ENCODE measurements around the gene GABBR2. TPM values are rescaled to one million over a fixed set of nuclear protein-coding genes. Genes with fewer than 3 reads are reported as not detected.
A peak's percentile ranks its signal among the peaks of the same experiment; 100 is the strongest.

GABBR2 gene
- total RNA-seq, 1 experiment from 2014 or later: 0.76 TPM

GRCh38 chr9:98540476-98540875 is 168.3 kb downstream of the GABBR2 start:
- no peak overlapping the region for H3K27ac ChIP-seq
- H3K4me2 ChIP-seq: no peak overlapping the region
- POLR2A ChIA-PET (ENCODE audit: unreplicated experiment): no interaction called here

GRCh38 chr9:98539954-98540353 is 168.8 kb downstream of the GABBR2 start:
- CTCF ChIA-PET: interaction anchor here (0.8 kb wide), 1 partner anchor 162 kb away, joined by 3 read pairs; no protein-coding TSS in a partner anchor
- intact Hi-C loops (cut with micrococcal nuclease; ENCODE audit: unreplicated experiment): loop anchor here (5.0 kb wide), 1 partner anchor 167 kb away; the partner anchor contains the start of gene GABBR2

More at GRCh38 chr9:98540476-98540875, 168.3 kb downstream of the GABBR2 start:
- DNase-seq: no peak
- no peaks in the 10 kb centered on the region for H3K9me2 ChIP-seq (ENCODE audit: insufficient read depth)
- TF ChIP-seq CTCF (conservative IDR thresholded peaks at IDR 0.05): no peak
- no peak for TF ChIP-seq EZH2 (IDR thresholded peaks at IDR 0.05; ENCODE audit: low read depth)
- CTCF ChIA-PET: interaction anchor here (0.8 kb wide), 1 partner anchor 161 kb away, joined by 3 read pairs; no protein-coding TSS in a partner anchor
- no peaks in the 10 kb centered on the region for H3K4me1 ChIP-seq (replicated peaks; ENCODE audit: insufficient read depth)
- H3K27me3 ChIP-seq (ENCODE audit: insufficient read depth, low read depth): no peaks in the 10 kb centered on the region
- no peaks in the 10 kb centered on the region for H3K9me3 ChIP-seq (ENCODE audit: insufficient read depth, low read depth)
- no TSS peak for BruUV-seq (replicated peaks)
- no peaks in the 10 kb centered on the region for H3K79me2 ChIP-seq (ENCODE audit: low read depth)
- H4K20me1 ChIP-seq (ENCODE audit: insufficient read depth): no peaks in the 10 kb centered on the region
- H3F3A ChIP-seq (ENCODE audit: insufficient read depth, low read depth): no peaks in the 10 kb centered on the region
- H3K36me3 ChIP-seq (ENCODE audit: low read depth): no peaks in the 10 kb centered on the region
- intact Hi-C loops (cut with micrococcal nuclease; ENCODE audit: unreplicated experiment): no loop called here
- H3K4me3 ChIP-seq: no peak overlapping the region
- no peak overlapping the region for H2AFZ ChIP-seq

GRCh38 chr9:98538626-98539031 is 170.1 kb downstream of the GABBR2 start:
- no peaks in the 10 kb centered on the region for H4K20me1 ChIP-seq (ENCODE audit: insufficient read depth)
- no peak overlapping the region for H2AFZ ChIP-seq
- H3K27ac ChIP-seq: no peak overlapping the region
- H3K9me3 ChIP-seq (ENCODE audit: insufficient read depth, low read depth): no peaks in the 10 kb centered on the region
- no peaks in the 10 kb centered on the region for H3K79me2 ChIP-seq (ENCODE audit: low read depth)
- POLR2A ChIA-PET (ENCODE audit: unreplicated experiment): no interaction called here
- H3K4me1 ChIP-seq (replicated peaks; ENCODE audit: insufficient read depth): no peaks in the 10 kb centered on the region
- no TSS peak for BruUV-seq (replicated peaks)
- TF ChIP-seq EZH2 (IDR thresholded peaks at IDR 0.05; ENCODE audit: low read depth) (no peak), CTCF (conservative IDR thresholded peaks at IDR 0.05) (no peak)
- DNase-seq: peak; percentile 63 to 65
- no peak overlapping the region for H3K4me2 ChIP-seq
- H3F3A ChIP-seq (ENCODE audit: insufficient read depth, low read depth): no peaks in the 10 kb centered on the region
- CTCF ChIA-PET: no interaction called here
- intact Hi-C loops (cut with micrococcal nuclease; ENCODE audit: unreplicated experiment): loop anchor here (5.0 kb wide), 1 partner anchor 169 kb away; the partner anchor contains the start of gene GABBR2
- no peaks in the 10 kb centered on the region for H3K36me3 ChIP-seq (ENCODE audit: low read depth)
- no peak overlapping the region for H3K4me3 ChIP-seq
- no peaks in the 10 kb centered on the region for H3K9me2 ChIP-seq (ENCODE audit: insufficient read depth)
- no peaks in the 10 kb centered on the region for H3K27me3 ChIP-seq (ENCODE audit: insufficient read depth, low read depth)

More at GRCh38 chr9:98539954-98540353, 168.8 kb downstream of the GABBR2 start:
- no peaks in the 10 kb centered on the region for H3K79me2 ChIP-seq (ENCODE audit: low read depth)
- no peaks in the 10 kb centered on the region for H3K9me2 ChIP-seq (ENCODE audit: insufficient read depth)
- no peaks in the 10 kb centered on the region for H3K27me3 ChIP-seq (ENCODE audit: insufficient read depth, low read depth)
- no peaks in the 10 kb centered on the region for H3K36me3 ChIP-seq (ENCODE audit: low read depth)
- H3K9me3 ChIP-seq (ENCODE audit: insufficient read depth, low read depth): no peaks in the 10 kb centered on the region
- no peak overlapping the region for H3K4me2 ChIP-seq
- no peak overlapping the region for H2AFZ ChIP-seq
- H3K4me1 ChIP-seq (replicated peaks; ENCODE audit: insufficient read depth): no peaks in the 10 kb centered on the region
- no peak overlapping the region for H3K4me3 ChIP-seq
- no TSS peak for BruUV-seq (replicated peaks)
- no peaks in the 10 kb centered on the region for H3F3A ChIP-seq (ENCODE audit: insufficient read depth, low read depth)
- TF ChIP-seq EZH2 (IDR thresholded peaks at IDR 0.05; ENCODE audit: low read depth): no peak
- no peak for TF ChIP-seq CTCF (conservative IDR thresholded peaks at IDR 0.05)
- no peak overlapping the region for H3K27ac ChIP-seq
- POLR2A ChIA-PET (ENCODE audit: unreplicated experiment): no interaction called here
- DNase-seq: no peak
- no peaks in the 10 kb centered on the region for H4K20me1 ChIP-seq (ENCODE audit: insufficient read depth)
